Mesothelial cell of epicardium (in vitro differentiated cells): Measurements from ENCODE around the gene GNAI2. TPM values are rescaled to one million over a fixed set of nuclear protein-coding genes. Genes with fewer than 3 reads are reported as not detected.

ENCODE experiments used
- DNase-seq, 2 experiments: peaks; one replicate each; pipeline ENCODE4 v3.0.0; 2021; ENCODE audit warnings: low spot score in 2 of 2; ENCODE audit not compliant: unreplicated experiment in 2 of 2
- H3K27ac Mint-ChIP-seq: 2 replicates; pipeline ENCODE4 v1.8.0; 2021; ENCODE audit warnings: mixed read lengths
- H3K27me3 Mint-ChIP-seq: 2 replicates; pipeline ENCODE4 v1.8.0; 2021; ENCODE audit warnings: low read depth, mixed read lengths
- H3K36me3 Mint-ChIP-seq: 2 replicates; pipeline ENCODE4 v1.8.0; 2021; ENCODE audit warnings: mixed read lengths
- H3K4me1 Mint-ChIP-seq: 2 replicates; pipeline ENCODE4 v1.8.0; 2021; ENCODE audit warnings: mixed read lengths
- H3K4me3 Mint-ChIP-seq: 2 replicates; pipeline ENCODE4 v1.8.0; 2021; ENCODE audit warnings: mild to moderate bottlenecking, moderate library complexity, mixed read lengths
- H3K9me3 Mint-ChIP-seq: 2 replicates; pipeline ENCODE4 v1.8.0; 2021; ENCODE audit warnings: mixed read lengths
- total RNA-seq: library from RNA; stranded (reverse); gene quantifications from 3 replicates; pipeline ENCODE4 v1.2.1, GENCODE V29; 2021
- TF ChIP-seq, protein P1 (sequence below): fragments of 200-600 bp; sonication (generic); IDR thresholded peaks from one replicate; pipeline ENCODE4 v1.5.0; 2021; ENCODE audit warnings: antibody characterized with exemption; ENCODE audit not compliant: unreplicated experiment

The GNAI2 gene
- total RNA-seq, 1 donor from 2014 or later, result 156 TPM

DNA sequence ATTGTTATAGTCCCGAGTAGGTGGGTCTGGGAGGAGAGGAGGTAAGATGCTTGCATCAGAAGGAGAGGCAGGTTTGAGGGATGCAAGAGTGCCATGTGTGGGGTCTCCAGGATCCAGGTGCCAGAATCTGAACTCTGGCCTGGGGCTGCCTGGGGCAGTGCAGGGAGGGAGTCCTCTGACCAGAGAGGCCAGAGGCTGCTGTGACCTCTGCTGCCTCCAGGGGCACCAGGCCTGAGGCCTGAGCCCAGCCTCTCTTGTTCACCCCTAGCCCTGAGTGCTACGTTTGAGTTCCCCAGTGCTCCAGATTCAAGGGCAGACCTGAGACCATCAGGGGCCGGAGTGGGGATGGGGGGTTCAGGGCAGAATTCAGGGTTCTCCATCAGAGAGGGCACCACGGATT lies 23.5 kb upstream of the GNAI2 start:
- no peaks in the 10 kb centered on the region for H3K36me3 Mint-ChIP-seq
- H3K4me3 Mint-ChIP-seq, result no peak overlapping the region
- peaks cover 5% of the 10 kb centered on the region for H3K27me3 Mint-ChIP-seq
- no peaks in the 10 kb centered on the region for H3K9me3 Mint-ChIP-seq
- TF ChIP-seq, protein P1, sequence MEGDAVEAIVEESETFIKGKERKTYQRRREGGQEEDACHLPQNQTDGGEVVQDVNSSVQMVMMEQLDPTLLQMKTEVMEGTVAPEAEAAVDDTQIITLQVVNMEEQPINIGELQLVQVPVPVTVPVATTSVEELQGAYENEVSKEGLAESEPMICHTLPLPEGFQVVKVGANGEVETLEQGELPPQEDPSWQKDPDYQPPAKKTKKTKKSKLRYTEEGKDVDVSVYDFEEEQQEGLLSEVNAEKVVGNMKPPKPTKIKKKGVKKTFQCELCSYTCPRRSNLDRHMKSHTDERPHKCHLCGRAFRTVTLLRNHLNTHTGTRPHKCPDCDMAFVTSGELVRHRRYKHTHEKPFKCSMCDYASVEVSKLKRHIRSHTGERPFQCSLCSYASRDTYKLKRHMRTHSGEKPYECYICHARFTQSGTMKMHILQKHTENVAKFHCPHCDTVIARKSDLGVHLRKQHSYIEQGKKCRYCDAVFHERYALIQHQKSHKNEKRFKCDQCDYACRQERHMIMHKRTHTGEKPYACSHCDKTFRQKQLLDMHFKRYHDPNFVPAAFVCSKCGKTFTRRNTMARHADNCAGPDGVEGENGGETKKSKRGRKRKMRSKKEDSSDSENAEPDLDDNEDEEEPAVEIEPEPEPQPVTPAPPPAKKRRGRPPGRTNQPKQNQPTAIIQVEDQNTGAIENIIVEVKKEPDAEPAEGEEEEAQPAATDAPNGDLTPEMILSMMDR, result no peak
- DNase-seq, result no peak
- H3K4me1 Mint-ChIP-seq, result no peaks in the 10 kb centered on the region
- H3K27ac Mint-ChIP-seq, result no peak overlapping the region

DNA sequence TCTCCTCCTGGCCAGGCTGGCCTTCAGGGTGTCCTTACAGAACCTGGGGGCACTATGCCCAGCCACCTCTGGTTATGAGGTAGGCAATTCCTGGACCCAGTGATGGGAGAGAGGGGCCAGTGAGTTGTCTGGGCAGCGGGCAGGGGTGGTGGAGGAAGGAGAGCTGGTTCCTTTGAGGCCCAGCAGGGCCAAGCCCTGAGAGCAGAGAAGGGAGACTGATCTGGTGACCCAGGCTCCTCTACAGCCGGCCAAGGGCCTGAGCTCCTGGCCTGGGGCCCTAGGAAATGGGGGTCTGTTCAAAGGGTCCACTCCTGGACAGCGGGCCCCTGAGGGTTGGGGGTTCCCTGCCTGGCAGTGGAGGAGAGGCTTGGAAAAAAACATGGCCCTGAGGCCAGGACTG lies 23.0 kb upstream of the GNAI2 start:
- no peaks in the 10 kb centered on the region for H3K4me1 Mint-ChIP-seq
- no peaks in the 10 kb centered on the region for H3K9me3 Mint-ChIP-seq
- H3K4me3 Mint-ChIP-seq, result no peak overlapping the region
- no peak overlapping the region for H3K27ac Mint-ChIP-seq
- TF ChIP-seq, protein P1, result no peak
- DNase-seq, result no peak
- no peaks in the 10 kb centered on the region for H3K36me3 Mint-ChIP-seq
- peaks cover 2% of the 10 kb centered on the region for H3K27me3 Mint-ChIP-seq

DNA sequence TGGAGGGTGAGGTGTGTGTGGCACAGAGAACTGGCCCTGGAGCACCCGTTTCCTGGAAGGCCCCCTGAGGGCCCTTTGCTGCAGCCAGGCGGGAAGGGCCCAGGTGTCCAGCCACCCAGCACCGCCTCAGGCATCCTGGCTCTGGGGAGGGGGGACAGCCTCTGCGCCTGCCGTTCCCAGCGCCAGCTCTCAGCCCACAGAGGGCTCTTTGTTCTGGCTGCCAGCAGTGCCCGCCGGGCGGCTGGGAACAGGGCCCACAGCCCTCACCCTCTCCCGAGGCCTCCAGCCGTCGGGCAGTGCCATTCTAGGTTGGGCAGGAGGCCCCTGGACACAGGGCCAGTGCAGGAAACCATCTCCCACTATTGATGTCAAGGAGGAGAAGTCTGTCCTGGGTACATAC lies 22.6 kb upstream of the GNAI2 start:
- Mint-ChIP-seq H3K27ac (no peak overlapping the region), H3K27me3 (peaks cover 2% of the 10 kb centered on the region), H3K4me1 (no peaks in the 10 kb centered on the region), H3K36me3 (no peaks in the 10 kb centered on the region), H3K4me3 (no peak overlapping the region), H3K9me3 (no peaks in the 10 kb centered on the region)
- DNase-seq, result no peak
- TF ChIP-seq, protein P1, result no peak

DNA sequence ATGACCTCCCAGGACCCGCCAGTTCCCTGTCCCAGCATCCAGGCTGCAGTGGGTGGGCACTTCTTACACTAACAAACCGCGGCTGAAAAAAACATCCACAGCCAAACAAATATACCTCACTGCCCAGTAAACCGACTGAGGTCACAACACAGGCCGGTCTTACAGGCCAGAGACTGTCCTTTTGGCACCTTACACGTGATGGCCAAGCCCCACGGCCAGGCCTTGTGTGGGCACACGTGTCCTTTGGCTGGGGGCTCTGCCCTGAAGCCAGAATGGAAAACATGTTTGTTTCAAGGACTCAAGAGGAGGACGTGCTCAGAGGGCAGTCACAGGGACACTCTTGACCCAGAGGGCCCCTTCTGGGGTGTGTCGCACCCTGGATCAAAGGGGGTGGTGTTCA lies 21.2 kb upstream of the GNAI2 start:
- no peaks in the 10 kb centered on the region for H3K9me3 Mint-ChIP-seq
- H3K4me1 Mint-ChIP-seq, result no peaks in the 10 kb centered on the region
- H3K27me3 Mint-ChIP-seq, result no peaks in the 10 kb centered on the region
- DNase-seq, result no peak
- no peak overlapping the region for H3K4me3 Mint-ChIP-seq
- TF ChIP-seq, protein P1, result no peak
- no peaks in the 10 kb centered on the region for H3K36me3 Mint-ChIP-seq
- no peak overlapping the region for H3K27ac Mint-ChIP-seq

DNA sequence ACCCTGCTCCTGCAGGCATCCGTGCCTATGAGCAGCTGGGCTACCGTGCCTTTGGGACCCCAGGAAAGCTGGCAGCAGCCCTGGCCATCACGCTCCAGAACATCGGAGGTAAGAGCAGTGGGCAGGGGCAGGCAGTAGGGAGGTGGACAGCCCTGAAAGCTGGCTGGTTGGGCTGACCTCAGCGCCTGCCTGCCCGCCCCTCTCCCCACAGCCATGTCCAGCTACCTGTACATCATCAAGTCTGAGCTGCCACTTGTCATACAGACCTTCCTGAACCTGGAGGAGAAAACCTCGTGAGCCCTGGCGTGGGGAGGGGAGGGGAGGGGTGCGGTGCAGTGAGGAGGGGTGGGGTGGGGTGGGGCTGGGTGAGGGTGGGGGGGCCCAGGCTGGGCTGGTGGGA lies 20.5 kb upstream of the GNAI2 start:
- Mint-ChIP-seq H3K27me3 (no peaks in the 10 kb centered on the region), H3K4me1 (no peaks in the 10 kb centered on the region), H3K36me3 (no peaks in the 10 kb centered on the region), H3K9me3 (no peaks in the 10 kb centered on the region), H3K27ac (no peak overlapping the region), H3K4me3 (no peak overlapping the region)
- no peak for DNase-seq
- TF ChIP-seq, protein P1, result no peak

GRCh38 chr3:50217681-50218080 lies 18.3 kb upstream of the GNAI2 start:
- Mint-ChIP-seq H3K27ac (no peak overlapping the region), H3K9me3 (no peaks in the 10 kb centered on the region), H3K4me3 (no peak overlapping the region), H3K36me3 (no peaks in the 10 kb centered on the region), H3K4me1 (no peaks in the 10 kb centered on the region), H3K27me3 (no peaks in the 10 kb centered on the region)
- TF ChIP-seq, protein P1, result no peak
- no peak for DNase-seq
